ENCODE measurements around the gene FRMD4B. TPM values are rescaled to one million over a fixed set of nuclear protein-coding genes. Genes with fewer than 3 reads are reported as not detected.

Gene FRMD4B
- total RNA-seq, 4 donors from 2014 or later = 15.5 to 36.7 (median 26.0) TPM

DNA sequence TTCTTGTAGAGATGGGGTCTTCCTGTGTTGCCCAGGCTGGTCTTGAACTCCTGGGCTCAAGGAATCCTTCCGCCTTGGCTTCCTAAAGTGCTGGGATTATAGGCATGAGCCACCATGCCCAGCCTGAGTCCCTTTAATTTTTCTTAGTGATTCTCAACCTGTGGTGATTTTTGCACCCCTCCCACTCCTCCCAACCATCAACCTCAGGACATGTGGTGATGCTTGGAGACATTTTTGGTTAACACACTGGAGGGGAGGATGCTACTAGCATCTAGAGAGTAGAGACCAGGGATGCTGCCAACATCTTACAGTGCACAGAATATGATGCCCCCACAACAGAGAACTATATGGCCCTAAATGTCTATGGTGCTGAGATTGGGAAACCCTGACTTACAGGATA is 180.5 kb downstream of the FRMD4B start:
- peaks cover 0 to 2% (median 0%) of the 10 kb centered on the region in 4 donors for H3K36me3 ChIP-seq
- TF ChIP-seq POLR2A (IDR thresholded peaks at IDR 0.05) (no peak), POLR2AphosphoS5 (IDR thresholded peaks at IDR 0.05) (no peak), EP300 (IDR thresholded peaks at IDR 0.05; ENCODE audit: low read depth) (no peak)
- TF ChIP-seq, protein P1, sequence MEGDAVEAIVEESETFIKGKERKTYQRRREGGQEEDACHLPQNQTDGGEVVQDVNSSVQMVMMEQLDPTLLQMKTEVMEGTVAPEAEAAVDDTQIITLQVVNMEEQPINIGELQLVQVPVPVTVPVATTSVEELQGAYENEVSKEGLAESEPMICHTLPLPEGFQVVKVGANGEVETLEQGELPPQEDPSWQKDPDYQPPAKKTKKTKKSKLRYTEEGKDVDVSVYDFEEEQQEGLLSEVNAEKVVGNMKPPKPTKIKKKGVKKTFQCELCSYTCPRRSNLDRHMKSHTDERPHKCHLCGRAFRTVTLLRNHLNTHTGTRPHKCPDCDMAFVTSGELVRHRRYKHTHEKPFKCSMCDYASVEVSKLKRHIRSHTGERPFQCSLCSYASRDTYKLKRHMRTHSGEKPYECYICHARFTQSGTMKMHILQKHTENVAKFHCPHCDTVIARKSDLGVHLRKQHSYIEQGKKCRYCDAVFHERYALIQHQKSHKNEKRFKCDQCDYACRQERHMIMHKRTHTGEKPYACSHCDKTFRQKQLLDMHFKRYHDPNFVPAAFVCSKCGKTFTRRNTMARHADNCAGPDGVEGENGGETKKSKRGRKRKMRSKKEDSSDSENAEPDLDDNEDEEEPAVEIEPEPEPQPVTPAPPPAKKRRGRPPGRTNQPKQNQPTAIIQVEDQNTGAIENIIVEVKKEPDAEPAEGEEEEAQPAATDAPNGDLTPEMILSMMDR (IDR thresholded peaks at IDR 0.05) = no peak
- in situ Hi-C loops (cut with MboI; ENCODE audit: low pct_ligation_motif_present in 1 of 4, low pct_unique_long_range_greater_than_20kb in 1 of 4, low sequenced_read_pairs in 3 of 4) (no loop called here), intact Hi-C loops (cut with DNase I; ENCODE audit: low total_unique reads) (no loop called here)
- H3K27me3 ChIP-seq = no peaks in the 10 kb centered on the region
- 95 to 100% methylated on average over 1 of the region's 1 CpG for WGBS, 2 donors (ENCODE audit: low coverage in 1 of 2)
- no peak for DNase-seq
- H3K27ac ChIP-seq = no peak overlapping the region
- peaks cover 0 to 24% (median 9%) of the 10 kb centered on the region in 4 donors for H3K4me1 ChIP-seq
- no peak overlapping the region for H3K4me3 ChIP-seq
- H3K9me3 ChIP-seq = no peaks in the 10 kb centered on the region

DNA sequence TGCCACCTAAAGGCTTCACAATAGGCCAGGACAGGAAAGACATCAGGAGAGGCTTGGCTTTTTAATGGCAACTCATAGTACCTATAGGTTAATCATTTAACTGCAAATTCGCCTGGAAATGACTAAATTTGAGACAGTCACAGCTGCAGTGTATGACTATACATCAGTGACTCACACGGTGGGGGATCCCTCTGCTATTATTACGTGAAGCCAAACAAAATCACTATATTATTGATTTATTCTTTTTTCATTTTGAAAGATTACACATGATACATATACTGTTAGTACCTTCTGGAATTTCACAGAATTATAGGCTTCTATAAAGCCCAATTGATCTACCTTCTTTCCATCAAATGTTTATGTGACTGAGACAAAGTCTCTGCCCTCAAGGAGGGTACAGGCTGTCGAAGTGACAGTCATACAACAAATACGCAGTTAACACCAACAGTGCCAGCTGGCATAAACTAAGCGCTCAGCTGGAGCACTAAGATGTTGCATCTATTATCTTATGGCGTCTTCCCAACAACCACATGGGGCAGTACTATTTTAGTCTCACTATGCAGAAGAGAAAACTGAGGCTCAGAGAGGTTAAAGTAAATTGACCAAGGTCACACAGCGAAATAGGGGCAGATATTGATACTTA is 181.5 kb downstream of the FRMD4B start:
- Histone ChIP-seq H3K4me3 (no peak overlapping the region), H3K27ac (peak overlapping the region in 3 of 4 donors; percentile 14 to 36 (median 18)), H3K36me3 (no peaks in the 10 kb centered on the region), H3K4me1 (peaks cover 0 to 24% (median 11%) of the 10 kb centered on the region in 4 donors), H3K27me3 (no peaks in the 10 kb centered on the region), H3K9me3 (no peaks in the 10 kb centered on the region)
- 47 to 64% methylated on average over 8 of the region's 8 CpGs for WGBS, 2 donors (ENCODE audit: low coverage in 1 of 2)
- intact Hi-C loops (cut with DNase I; ENCODE audit: low total_unique reads) = no loop called here
- TF ChIP-seq POLR2A (IDR thresholded peaks at IDR 0.05) (no peak), POLR2AphosphoS5 (IDR thresholded peaks at IDR 0.05) (no peak), EP300 (IDR thresholded peaks at IDR 0.05; ENCODE audit: low read depth) (no peak)
- TF ChIP-seq, protein P1 (IDR thresholded peaks at IDR 0.05) = no peak
- no peak for DNase-seq
- in situ Hi-C loops (cut with MboI; ENCODE audit: low pct_ligation_motif_present in 1 of 4, low pct_unique_long_range_greater_than_20kb in 1 of 4, low sequenced_read_pairs in 3 of 4) = no loop called here

DNA sequence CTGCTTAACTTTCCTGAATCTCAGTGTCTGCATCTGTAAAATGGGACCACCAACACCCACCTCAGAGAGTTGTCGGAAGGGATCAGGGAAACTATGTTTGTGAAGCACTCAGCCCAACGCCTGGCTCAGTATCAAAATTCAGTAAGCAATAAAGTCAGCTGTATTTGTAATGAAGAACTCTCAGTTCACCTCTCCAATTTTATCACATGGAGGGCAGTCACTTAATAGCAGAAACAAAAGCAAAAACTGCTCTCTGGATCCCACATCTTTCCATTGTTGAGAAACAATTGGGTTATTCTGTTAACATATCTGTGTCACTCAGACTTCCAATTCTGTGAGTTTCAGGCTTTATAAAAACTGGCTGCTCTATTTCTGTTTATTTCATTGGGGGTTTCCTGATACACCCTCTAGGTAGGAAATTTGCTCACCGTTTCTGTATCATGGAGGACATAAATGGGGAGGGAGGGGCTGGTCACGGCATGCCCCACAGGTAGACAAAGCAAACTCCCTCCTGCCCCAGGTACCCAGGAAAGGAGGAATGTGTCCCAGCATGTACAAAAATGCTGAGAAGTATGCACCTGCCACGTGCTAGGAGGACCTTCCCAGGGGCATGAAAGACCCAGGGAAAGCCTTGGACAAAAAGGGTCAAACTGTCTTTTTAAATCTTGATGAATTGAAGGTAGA is 182.1 kb downstream of the FRMD4B start:
- peak overlapping the region in 3 of 4 donors; percentile 14 to 36 (median 18) for H3K27ac ChIP-seq

DNA sequence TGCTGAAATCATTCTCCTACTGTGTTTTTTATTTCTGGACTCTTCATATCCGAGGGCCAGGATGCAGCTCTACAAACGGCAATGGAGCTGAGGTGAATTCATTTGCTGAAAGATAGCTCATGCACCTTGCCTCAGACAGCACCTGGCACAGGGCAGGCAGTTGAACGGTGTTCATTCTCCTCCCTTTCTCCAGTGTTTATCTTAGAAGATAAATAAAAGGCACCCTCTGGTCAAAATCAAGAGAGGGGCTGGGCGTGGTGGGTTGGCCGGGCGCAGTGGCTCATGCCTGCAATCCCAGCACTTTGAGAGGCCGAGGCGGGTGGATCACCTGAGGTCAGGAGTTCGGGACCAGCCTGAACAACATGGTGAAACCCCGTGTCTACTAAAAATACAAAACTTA is 184.2 kb downstream of the FRMD4B start:
- Histone ChIP-seq H3K27me3 (no peaks in the 10 kb centered on the region), H3K4me1 (peaks cover 0 to 30% (median 11%) of the 10 kb centered on the region in 4 donors), H3K36me3 (peaks cover 0 to 4% (median 0%) of the 10 kb centered on the region in 4 donors), H3K4me3 (no peak overlapping the region), H3K9me3 (no peaks in the 10 kb centered on the region), H3K27ac (peak overlapping the region; percentile 72 to 88 (median 80))
- in situ Hi-C loops (cut with MboI; ENCODE audit: low pct_ligation_motif_present in 1 of 4, low pct_unique_long_range_greater_than_20kb in 1 of 4, low sequenced_read_pairs in 3 of 4) = no loop called here
- intact Hi-C loops (cut with DNase I; ENCODE audit: low total_unique reads) = no loop called here
- TF ChIP-seq, protein P1 (IDR thresholded peaks at IDR 0.05) = no peak
- TF ChIP-seq POLR2A (IDR thresholded peaks at IDR 0.05) (no peak), EP300 (IDR thresholded peaks at IDR 0.05; ENCODE audit: low read depth) (no peak)
- WGBS, 2 donors (ENCODE audit: low coverage in 1 of 2) = 63 to 76% methylated on average over 9 to 10 of the region's 10 CpGs
- peak; percentile 53 for DNase-seq

More for the DNA sequence above, 182.1 kb downstream of the FRMD4B start:
- 44 to 57% methylated on average over 2 to 5 of the region's 5 CpGs for WGBS, 2 donors (ENCODE audit: low coverage in 1 of 2)
- H3K9me3 ChIP-seq = no peaks in the 10 kb centered on the region
- H3K4me1 ChIP-seq = peaks cover 0 to 24% (median 11%) of the 10 kb centered on the region in 4 donors
- H3K27me3 ChIP-seq = no peaks in the 10 kb centered on the region
- TF ChIP-seq, protein P1 (IDR thresholded peaks at IDR 0.05) = no peak
- TF ChIP-seq POLR2A (IDR thresholded peaks at IDR 0.05) (no peak), POLR2AphosphoS5 (IDR thresholded peaks at IDR 0.05) (no peak), EP300 (IDR thresholded peaks at IDR 0.05; ENCODE audit: low read depth) (no peak)
- H3K4me3 ChIP-seq = no peak overlapping the region
- no peak for DNase-seq
- in situ Hi-C loops (cut with MboI; ENCODE audit: low pct_ligation_motif_present in 1 of 4, low pct_unique_long_range_greater_than_20kb in 1 of 4, low sequenced_read_pairs in 3 of 4) = no loop called here
- intact Hi-C loops (cut with DNase I; ENCODE audit: low total_unique reads) = no loop called here
- no peaks in the 10 kb centered on the region for H3K36me3 ChIP-seq

All from transverse colon (tissue), 4 donors.